ENCODE data around the gene XKRX. TPM values are rescaled to one million over a fixed set of nuclear protein-coding genes. Genes with fewer than 3 reads are reported as not detected.

XKRX gene
- total RNA-seq, 4 donors from 2014 or later: 20.4 to 42.5 (median 34.0) TPM

GRCh38 chrX:100926453-100926852 is 2.3 kb downstream of the XKRX start:
- no peak overlapping the region for H3K4me3 ChIP-seq
- WGBS: 83% methylated on average over 2 of the region's 2 CpGs
- no peak for DNase-seq (ENCODE audit: low spot score in 2 of 2)
- H3K27ac ChIP-seq: no peak overlapping the region
- H3K4me1 ChIP-seq: peaks cover 5% of the 10 kb centered on the region
- H3K27me3 ChIP-seq: no peaks in the 10 kb centered on the region
- no peak for TF ChIP-seq POLR2A (IDR thresholded peaks at IDR 0.05)
- no peak for TF ChIP-seq POLR2AphosphoS5 (IDR thresholded peaks at IDR 0.05)
- no peaks in the 10 kb centered on the region for H3K36me3 ChIP-seq
- no peaks in the 10 kb centered on the region for H3K9me3 ChIP-seq

GRCh38 chrX:100924375-100924774 is 4.3 kb downstream of the XKRX start:
- H3K27ac ChIP-seq: no peak overlapping the region
- WGBS: 62% methylated on average over 3 of the region's 3 CpGs
- TF ChIP-seq EP300 (IDR thresholded peaks at IDR 0.05): no peak
- no peak for TF ChIP-seq POLR2AphosphoS5 (IDR thresholded peaks at IDR 0.05)
- no peak for TF ChIP-seq POLR2A (IDR thresholded peaks at IDR 0.05)
- TF ChIP-seq CTCF (IDR thresholded peaks at IDR 0.05): no peak

GRCh38 chrX:100915562-100915961 is 13.2 kb downstream of the XKRX start:
- Histone ChIP-seq H3K4me1 (no peaks in the 10 kb centered on the region), H3K27ac (no peak overlapping the region), H3K27me3 (no peaks in the 10 kb centered on the region), H3K9me3 (no peaks in the 10 kb centered on the region), H3K4me3 (no peak overlapping the region), H3K36me3 (no peaks in the 10 kb centered on the region)
- TF ChIP-seq CTCF (IDR thresholded peaks at IDR 0.05): no peak
- TF ChIP-seq POLR2AphosphoS5 (IDR thresholded peaks at IDR 0.05): no peak
- no peak for TF ChIP-seq POLR2A (IDR thresholded peaks at IDR 0.05)
- no peak for TF ChIP-seq EP300 (IDR thresholded peaks at IDR 0.05)
- DNase-seq (ENCODE audit: low spot score in 2 of 2): no peak
- WGBS: 55% methylated on average over 2 of the region's 2 CpGs

More at GRCh38 chrX:100924375-100924774, 4.3 kb downstream of the XKRX start:
- Histone ChIP-seq H3K4me3 (no peak overlapping the region), H3K4me1 (peaks cover under 1% of the 10 kb centered on the region), H3K9me3 (no peaks in the 10 kb centered on the region), H3K36me3 (no peaks in the 10 kb centered on the region), H3K27me3 (no peaks in the 10 kb centered on the region)
- no peak for DNase-seq (ENCODE audit: low spot score in 2 of 2)

GRCh38 chrX:100913111-100913510 is 15.6 kb downstream of the XKRX start:
- no peak for TF ChIP-seq CTCF (IDR thresholded peaks at IDR 0.05)
- no peak for TF ChIP-seq EP300 (IDR thresholded peaks at IDR 0.05)
- TF ChIP-seq POLR2AphosphoS5 (IDR thresholded peaks at IDR 0.05): no peak
- TF ChIP-seq POLR2A (IDR thresholded peaks at IDR 0.05): no peak
- WGBS: 83% methylated on average over 3 of the region's 3 CpGs
- Histone ChIP-seq H3K4me1 (no peaks in the 10 kb centered on the region), H3K27me3 (no peaks in the 10 kb centered on the region), H3K9me3 (no peaks in the 10 kb centered on the region), H3K36me3 (no peaks in the 10 kb centered on the region), H3K27ac (no peak overlapping the region), H3K4me3 (no peak overlapping the region)
- DNase-seq (ENCODE audit: low spot score in 2 of 2): no peak

GRCh38 chrX:100911731-100912130 is 17.0 kb downstream of the XKRX start:
- no peaks in the 10 kb centered on the region for H3K9me3 ChIP-seq
- WGBS: 57% methylated on average over 1 of the region's 1 CpG
- DNase-seq (ENCODE audit: low spot score in 2 of 2): no peak
- H3K4me3 ChIP-seq: no peak overlapping the region
- H3K36me3 ChIP-seq: no peaks in the 10 kb centered on the region
- TF ChIP-seq POLR2AphosphoS5 (IDR thresholded peaks at IDR 0.05) (no peak), EP300 (IDR thresholded peaks at IDR 0.05) (no peak), CTCF (IDR thresholded peaks at IDR 0.05) (no peak), POLR2A (IDR thresholded peaks at IDR 0.05) (no peak)
- no peaks in the 10 kb centered on the region for H3K27me3 ChIP-seq
- H3K27ac ChIP-seq: no peak overlapping the region
- H3K4me1 ChIP-seq: no peaks in the 10 kb centered on the region

GRCh38 chrX:100905620-100906019 is 23.1 kb downstream of the XKRX start:
- H3K36me3 ChIP-seq: no peaks in the 10 kb centered on the region
- H3K4me1 ChIP-seq: no peaks in the 10 kb centered on the region
- no peak for DNase-seq (ENCODE audit: low spot score in 2 of 2)
- H3K4me3 ChIP-seq: no peak overlapping the region
- H3K9me3 ChIP-seq: no peaks in the 10 kb centered on the region
- no peak overlapping the region for H3K27ac ChIP-seq
- TF ChIP-seq EP300 (IDR thresholded peaks at IDR 0.05): no peak
- no peak for TF ChIP-seq POLR2AphosphoS5 (IDR thresholded peaks at IDR 0.05)
- no peaks in the 10 kb centered on the region for H3K27me3 ChIP-seq
